MCF 10A (cell line): ENCODE data around the gene RCE1. TPM values are rescaled to one million over a fixed set of nuclear protein-coding genes. Genes with fewer than 3 reads are reported as not detected.

Source experiments
- BruUV-seq: library from RNA; stranded (reverse); fragments of 400-500 nt; replicated peaks from 2 replicates; lab custom pipeline; 2021; lab: Mats Ljungman, UMichigan
- CTCF ChIA-PET: fragments of 300-600 bp; sonication (Branson Sonifier 250); formaldehyde crosslinking; extraction: SDS; loops from one replicate; lab custom pipeline; 2021; ENCODE audit warnings: antibody characterized with exemption, inconsistent platforms; lab: Yijun Ruan, JAX
- POLR2A ChIA-PET: fragments of 300-600, 350-650 bp; sonication (Branson Sonifier 250); formaldehyde crosslinking; extraction: SDS; loops from one replicate; lab custom pipeline; 2020; ENCODE audit warnings: antibody characterized with exemption, inconsistent platforms; lab: Yijun Ruan, JAX
- DNase-seq: peaks from one replicate; pipeline ENCODE4 v3.0.0-alpha.2; 2018; ENCODE audit not compliant: unreplicated experiment
- H3K27ac Mint-ChIP-seq: one replicate; pipeline ENCODE4 v1.8.0; 2022; ENCODE audit warnings: mild to moderate bottlenecking, low read depth, mixed read lengths; ENCODE audit not compliant: unreplicated experiment
- H3K27me3 Mint-ChIP-seq: one replicate; pipeline ENCODE4 v1.8.0; 2022; ENCODE audit warnings: mixed read lengths; ENCODE audit not compliant: insufficient read depth, unreplicated experiment
- H3K36me3 Mint-ChIP-seq: one replicate; pipeline ENCODE4 v1.8.0; 2022; ENCODE audit warnings: mild to moderate bottlenecking, moderate library complexity, mixed read lengths; ENCODE audit not compliant: insufficient read depth, unreplicated experiment
- H3K4me1 Mint-ChIP-seq: one replicate; pipeline ENCODE4 v1.8.0; 2022; ENCODE audit warnings: mixed read lengths; ENCODE audit not compliant: insufficient read depth, unreplicated experiment
- H3K4me3 Mint-ChIP-seq: one replicate; pipeline ENCODE4 v1.8.0; 2022; ENCODE audit warnings: mild to moderate bottlenecking, moderate library complexity, mixed read lengths; ENCODE audit not compliant: unreplicated experiment
- H3K9me3 Mint-ChIP-seq: one replicate; pipeline ENCODE4 v1.8.0; 2022; ENCODE audit warnings: mixed read lengths; ENCODE audit not compliant: unreplicated experiment
- CTCF ChIP-seq: fragments of 200-600 bp; IDR thresholded peaks from one replicate; pipeline ENCODE4 v1.8.0; 2022; ENCODE audit warnings: antibody characterized with exemption, mild to moderate bottlenecking; ENCODE audit not compliant: unreplicated experiment
- intact Hi-C: fragments of 100-400 bp; cut with micrococcal nuclease; formaldehyde crosslinking; loops from 2 replicates; pipeline ENCODE4 v1.14.1; 2022
- total RNA-seq: library from RNA; stranded (reverse); gene quantifications from 2 replicates; pipeline ENCODE4 v1.2.3, GENCODE V29; 2022

Gene RCE1
- total RNA-seq, 1 experiment from 2014 or later: 23.3 TPM

GRCh38 chr11:66845876-66846212 lies 2.6 kb downstream of the RCE1 start:
- Mint-ChIP-seq H3K4me1 (peaks cover 20% of the 10 kb centered on the region), H3K27me3 (no peaks in the 10 kb centered on the region), H3K4me3 (no peak overlapping the region), H3K36me3 (peaks cover 76% of the 10 kb centered on the region), H3K9me3 (no peaks in the 10 kb centered on the region), H3K27ac (no peak overlapping the region)
- TF ChIP-seq CTCF: no peak
- CTCF ChIA-PET: interaction anchor here (5.4 kb wide), 1 partner anchor 131 kb away, joined by 36 read pairs; the partner anchor contains the start of gene C11orf86
- DNase-seq: no peak
- BruUV-seq: no TSS peak
- POLR2A ChIA-PET: interaction anchor here (0.6 to 1.1 kb wide), 6 partner anchors 10 to 746 kb away, joined by 3 to 4 read pairs (median 3); no protein-coding TSS in a partner anchor
- intact Hi-C loops: no loop called here

GRCh38 chr11:66846671-66847091 lies 3.4 kb downstream of the RCE1 start:
- no TSS peak for BruUV-seq

GRCh38 chr11:66847461-66848232 lies 4.4 kb downstream of the RCE1 start:
- ChIA-PET CTCF (no interaction called here), POLR2A (interaction anchor here (1.8 kb wide), 1 partner anchor 124 kb away, joined by 4 read pairs; no protein-coding TSS in a partner anchor)
- intact Hi-C loops: no loop called here
- H3K4me3 Mint-ChIP-seq: no peak overlapping the region
- no peak for DNase-seq
- no peaks in the 10 kb centered on the region for H3K9me3 Mint-ChIP-seq
- peaks cover 67% of the 10 kb centered on the region for H3K36me3 Mint-ChIP-seq
- peaks cover 13% of the 10 kb centered on the region for H3K4me1 Mint-ChIP-seq
- BruUV-seq: no TSS peak
- TF ChIP-seq CTCF: no peak
- H3K27me3 Mint-ChIP-seq: no peaks in the 10 kb centered on the region
- no peak overlapping the region for H3K27ac Mint-ChIP-seq

More at GRCh38 chr11:66846671-66847091, 3.4 kb downstream of the RCE1 start:
- intact Hi-C loops: no loop called here
- Mint-ChIP-seq H3K4me3 (no peak overlapping the region), H3K27ac (no peak overlapping the region), H3K9me3 (no peaks in the 10 kb centered on the region), H3K36me3 (peaks cover 76% of the 10 kb centered on the region), H3K4me1 (peaks cover 19% of the 10 kb centered on the region), H3K27me3 (no peaks in the 10 kb centered on the region)
- DNase-seq: no peak
- CTCF ChIA-PET: interaction anchor here (5.4 kb wide), 1 partner anchor 130 kb away, joined by 36 read pairs; the partner anchor contains the start of gene C11orf86
- POLR2A ChIA-PET: interaction anchor here (0.7 to 1.1 kb wide), 3 partner anchors 9 to 78 kb away, joined by 3 to 4 read pairs (median 3); no protein-coding TSS in a partner anchor
- TF ChIP-seq CTCF: no peak
